ENCODE measurements around the gene GIPC1. TPM values are rescaled to one million over a fixed set of nuclear protein-coding genes. Genes with fewer than 3 reads are reported as not detected.

The GIPC1 gene
- total and polyA plus RNA-seq, 9 of the 15 experiments (the other 6 are each of a cell fraction or from before 2014, with no cell fraction given), result 0.49 to 54.7 (median 24.8) TPM

DNA sequence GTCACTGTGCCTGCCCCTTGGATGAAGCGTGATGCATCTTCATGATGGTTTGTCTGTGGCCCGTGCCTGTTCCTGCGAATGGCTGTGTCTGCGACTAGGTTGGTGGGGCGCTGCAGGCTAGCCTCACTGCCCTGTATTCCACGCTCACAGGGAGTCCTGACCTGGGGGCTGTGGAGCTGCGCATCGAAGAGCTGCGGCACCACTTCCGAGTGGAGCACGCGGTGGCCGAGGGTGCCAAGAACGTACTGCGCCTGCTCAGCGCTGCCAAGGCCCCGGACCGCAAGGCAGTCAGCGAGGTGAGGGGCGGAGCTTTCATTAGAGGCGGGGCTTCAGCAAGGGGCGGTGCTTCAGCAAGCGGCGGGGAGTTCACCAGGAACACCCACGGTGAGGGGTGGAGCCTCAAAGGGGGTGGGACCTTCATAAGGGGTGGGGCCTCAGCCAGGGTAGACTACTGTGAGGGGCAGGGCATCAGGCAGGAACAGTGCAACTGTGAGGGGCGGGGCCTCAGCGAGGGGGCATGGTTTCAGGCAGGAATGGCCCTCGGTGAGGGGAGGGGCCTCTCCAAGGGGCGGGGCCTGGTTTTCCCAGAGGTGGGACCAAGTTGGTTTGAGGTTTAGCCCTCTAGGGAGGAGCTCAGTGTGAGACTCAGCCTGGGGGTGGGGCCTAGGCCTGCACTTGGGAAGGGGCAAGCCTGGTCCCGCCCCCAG lies 45.6 kb downstream of the GIPC1 start (continued):
- TF ChIP-seq, protein P1, sequence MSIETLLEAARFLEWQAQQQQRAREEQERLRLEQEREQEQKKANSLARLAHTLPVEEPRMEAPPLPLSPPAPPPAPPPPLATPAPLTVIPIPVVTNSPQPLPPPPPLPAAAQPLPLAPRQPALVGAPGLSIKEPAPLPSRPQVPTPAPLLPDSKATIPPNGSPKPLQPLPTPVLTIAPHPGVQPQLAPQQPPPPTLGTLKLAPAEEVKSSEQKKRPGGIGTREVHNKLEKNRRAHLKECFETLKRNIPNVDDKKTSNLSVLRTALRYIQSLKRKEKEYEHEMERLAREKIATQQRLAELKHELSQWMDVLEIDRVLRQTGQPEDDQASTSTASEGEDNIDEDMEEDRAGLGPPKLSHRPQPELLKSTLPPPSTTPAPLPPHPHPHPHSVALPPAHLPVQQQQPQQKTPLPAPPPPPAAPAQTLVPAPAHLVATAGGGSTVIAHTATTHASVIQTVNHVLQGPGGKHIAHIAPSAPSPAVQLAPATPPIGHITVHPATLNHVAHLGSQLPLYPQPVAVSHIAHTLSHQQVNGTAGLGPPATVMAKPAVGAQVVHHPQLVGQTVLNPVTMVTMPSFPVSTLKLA (conservative IDR thresholded peaks at IDR 0.05), result no peak
- TF ChIP-seq MBD2 (IDR thresholded peaks at IDR 0.05; ENCODE audit: borderline replicate concordance, low read depth) (no peak), TSC22D4 (tag; IDR thresholded peaks at IDR 0.05) (no peak), PHF20 (IDR thresholded peaks at IDR 0.05; ENCODE audit: partially characterized antibody) (no peak), SOX6 (IDR thresholded peaks at IDR 0.05) (no peak), GTF2A2 (tag; IDR thresholded peaks at IDR 0.05) (no peak), ZNF766 (CRISPR knock-in tag; conservative IDR thresholded peaks at IDR 0.05) (no peak), ATF1 (CRISPR knock-in tag; IDR thresholded peaks at IDR 0.05) (no peak), ATF1 (tag; IDR thresholded peaks at IDR 0.05) (0 out of 2 replicates have a peak, but pooled peaks have one; percentile 35), BRD9 (IDR thresholded peaks at IDR 0.05; ENCODE audit: low read depth, partially characterized antibody) (no peak), ZNF140 (CRISPR knock-in tag; IDR thresholded peaks at IDR 0.05) (no peak), HNRNPLL (IDR thresholded peaks at IDR 0.05; ENCODE audit: low read depth, low read length, poor library complexity, severe bottlenecking) (peak; percentile 79), ZNF253 (CRISPR knock-in tag; conservative IDR thresholded peaks at IDR 0.05) (no peak)
- TF ChIP-seq, protein P2, sequence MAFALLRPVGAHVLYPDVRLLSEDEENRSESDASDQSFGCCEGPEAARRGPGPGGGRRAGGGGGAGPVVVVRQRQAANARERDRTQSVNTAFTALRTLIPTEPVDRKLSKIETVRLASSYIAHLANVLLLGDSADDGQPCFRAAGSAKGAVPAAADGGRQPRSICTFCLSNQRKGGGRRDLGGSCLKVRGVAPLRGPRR (CRISPR knock-in tag; IDR thresholded peaks at IDR 0.05), result no peak
- TF ChIP-seq, protein P3, sequence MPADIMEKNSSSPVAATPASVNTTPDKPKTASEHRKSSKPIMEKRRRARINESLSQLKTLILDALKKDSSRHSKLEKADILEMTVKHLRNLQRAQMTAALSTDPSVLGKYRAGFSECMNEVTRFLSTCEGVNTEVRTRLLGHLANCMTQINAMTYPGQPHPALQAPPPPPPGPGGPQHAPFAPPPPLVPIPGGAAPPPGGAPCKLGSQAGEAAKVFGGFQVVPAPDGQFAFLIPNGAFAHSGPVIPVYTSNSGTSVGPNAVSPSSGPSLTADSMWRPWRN (IDR thresholded peaks at IDR 0.05; ENCODE audit: low read depth), result no peak
- TF ChIP-seq, protein P4, sequence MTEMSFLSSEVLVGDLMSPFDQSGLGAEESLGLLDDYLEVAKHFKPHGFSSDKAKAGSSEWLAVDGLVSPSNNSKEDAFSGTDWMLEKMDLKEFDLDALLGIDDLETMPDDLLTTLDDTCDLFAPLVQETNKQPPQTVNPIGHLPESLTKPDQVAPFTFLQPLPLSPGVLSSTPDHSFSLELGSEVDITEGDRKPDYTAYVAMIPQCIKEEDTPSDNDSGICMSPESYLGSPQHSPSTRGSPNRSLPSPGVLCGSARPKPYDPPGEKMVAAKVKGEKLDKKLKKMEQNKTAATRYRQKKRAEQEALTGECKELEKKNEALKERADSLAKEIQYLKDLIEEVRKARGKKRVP (CRISPR knock-in tag; IDR thresholded peaks at IDR 0.05), result no peak
- TF ChIP-seq, protein P5, sequence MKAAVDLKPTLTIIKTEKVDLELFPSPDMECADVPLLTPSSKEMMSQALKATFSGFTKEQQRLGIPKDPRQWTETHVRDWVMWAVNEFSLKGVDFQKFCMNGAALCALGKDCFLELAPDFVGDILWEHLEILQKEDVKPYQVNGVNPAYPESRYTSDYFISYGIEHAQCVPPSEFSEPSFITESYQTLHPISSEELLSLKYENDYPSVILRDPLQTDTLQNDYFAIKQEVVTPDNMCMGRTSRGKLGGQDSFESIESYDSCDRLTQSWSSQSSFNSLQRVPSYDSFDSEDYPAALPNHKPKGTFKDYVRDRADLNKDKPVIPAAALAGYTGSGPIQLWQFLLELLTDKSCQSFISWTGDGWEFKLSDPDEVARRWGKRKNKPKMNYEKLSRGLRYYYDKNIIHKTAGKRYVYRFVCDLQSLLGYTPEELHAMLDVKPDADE (conservative IDR thresholded peaks at IDR 0.05; ENCODE audit: control insufficient read depth, low read depth, low read length), result 0 out of 2 replicates have a peak, but pooled peaks have one; percentile 32
- TF ChIP-seq, protein P6, sequence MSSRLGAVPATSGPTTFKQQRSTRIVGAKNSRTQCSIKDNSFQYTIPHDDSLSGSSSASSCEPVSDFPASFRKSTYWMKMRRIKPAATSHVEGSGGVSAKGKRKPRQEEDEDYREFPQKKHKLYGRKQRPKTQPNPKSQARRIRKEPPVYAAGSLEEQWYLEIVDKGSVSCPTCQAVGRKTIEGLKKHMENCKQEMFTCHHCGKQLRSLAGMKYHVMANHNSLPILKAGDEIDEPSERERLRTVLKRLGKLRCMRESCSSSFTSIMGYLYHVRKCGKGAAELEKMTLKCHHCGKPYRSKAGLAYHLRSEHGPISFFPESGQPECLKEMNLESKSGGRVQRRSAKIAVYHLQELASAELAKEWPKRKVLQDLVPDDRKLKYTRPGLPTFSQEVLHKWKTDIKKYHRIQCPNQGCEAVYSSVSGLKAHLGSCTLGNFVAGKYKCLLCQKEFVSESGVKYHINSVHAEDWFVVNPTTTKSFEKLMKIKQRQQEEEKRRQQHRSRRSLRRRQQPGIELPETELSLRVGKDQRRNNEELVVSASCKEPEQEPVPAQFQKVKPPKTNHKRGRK (tag; IDR thresholded peaks at IDR 0.05), result no peak
- TF ChIP-seq, protein P7, sequence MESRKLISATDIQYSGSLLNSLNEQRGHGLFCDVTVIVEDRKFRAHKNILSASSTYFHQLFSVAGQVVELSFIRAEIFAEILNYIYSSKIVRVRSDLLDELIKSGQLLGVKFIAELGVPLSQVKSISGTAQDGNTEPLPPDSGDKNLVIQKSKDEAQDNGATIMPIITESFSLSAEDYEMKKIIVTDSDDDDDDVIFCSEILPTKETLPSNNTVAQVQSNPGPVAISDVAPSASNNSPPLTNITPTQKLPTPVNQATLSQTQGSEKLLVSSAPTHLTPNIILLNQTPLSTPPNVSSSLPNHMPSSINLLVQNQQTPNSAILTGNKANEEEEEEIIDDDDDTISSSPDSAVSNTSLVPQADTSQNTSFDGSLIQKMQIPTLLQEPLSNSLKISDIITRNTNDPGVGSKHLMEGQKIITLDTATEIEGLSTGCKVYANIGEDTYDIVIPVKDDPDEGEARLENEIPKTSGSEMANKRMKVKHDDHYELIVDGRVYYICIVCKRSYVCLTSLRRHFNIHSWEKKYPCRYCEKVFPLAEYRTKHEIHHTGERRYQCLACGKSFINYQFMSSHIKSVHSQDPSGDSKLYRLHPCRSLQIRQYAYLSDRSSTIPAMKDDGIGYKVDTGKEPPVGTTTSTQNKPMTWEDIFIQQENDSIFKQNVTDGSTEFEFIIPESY (CRISPR knock-in tag; IDR thresholded peaks at IDR 0.05), result no peak

All from K562 (cell line).